Panc1 (cell line): ENCODE measurements around the gene SLAIN2. TPM values are rescaled to one million over a fixed set of nuclear protein-coding genes. Genes with fewer than 3 reads are reported as not detected.

Experiments
- ATAC-seq: fragments of 200-7000 bp; cut with Tn5 transposase; 2 replicates; pipeline ENCODE4 v1.9.1; 2020; ENCODE audit warnings: mild to moderate bottlenecking, moderate library complexity
- BruUV-seq: library from RNA; stranded (reverse); fragments of 400-500 nt; replicated peaks from 2 replicates; lab custom pipeline; 2021; lab: Mats Ljungman, UMichigan
- CTCF ChIA-PET: fragments of 300-600 bp; sonication (Branson Sonifier 250); formaldehyde crosslinking; loops from one replicate; lab custom pipeline; 2022; ENCODE audit warnings: antibody characterized with exemption; lab: Charles Lee
- POLR2A ChIA-PET: fragments of 300-600 bp; sonication (Branson Sonifier 250); formaldehyde crosslinking; loops from one replicate; lab custom pipeline; 2022; ENCODE audit warnings: antibody characterized with exemption; lab: Charles Lee
- DNase-seq: peaks from one replicate; pipeline ENCODE4 v3.0.0-alpha.2; 2010; ENCODE audit warnings: low read depth, low spot score
- H3K27ac ChIP-seq: 2 replicates; pipeline ENCODE4 v1.5.1; 2011; ENCODE audit warnings: mild to moderate bottlenecking, low read length, inconsistent platforms
- H3K27me3 ChIP-seq: fragments of 200-500 bp; sonication (Bioruptor generic); 2 replicates; pipeline ENCODE4 v1.6.0; 2014; ENCODE audit warnings: low read length, inconsistent platforms; ENCODE audit not compliant: control insufficient read depth, insufficient read depth
- H3K36me3 ChIP-seq: fragments of 200-500 bp; sonication (Bioruptor generic); 2 replicates; pipeline ENCODE4 v1.5.1; 2014; ENCODE audit warnings: inconsistent platforms, mild to moderate bottlenecking, low read length, moderate library complexity; ENCODE audit not compliant: control insufficient read depth, insufficient read depth
- H3K4me1 ChIP-seq: 2 replicates; pipeline ENCODE4 v1.5.1; 2011; ENCODE audit warnings: inconsistent platforms, mild to moderate bottlenecking, low read length, moderate library complexity; ENCODE audit not compliant: control insufficient read depth, insufficient read depth
- H3K4me3 ChIP-seq, 2 experiments: 2 replicates each; pipeline ENCODE4 v1.5.1; 2011 to 2012; ENCODE audit warnings: low read depth in 2 of 2, low read length in 2 of 2, mild to moderate bottlenecking in 2 of 2, inconsistent platforms in 1 of 2, moderate library complexity in 1 of 2
- H3K9me3 ChIP-seq: fragments of 200-500 bp; sonication (Bioruptor generic); 2 replicates; pipeline ENCODE4 v1.5.1; 2014; ENCODE audit warnings: low read depth, mild to moderate bottlenecking, inconsistent platforms, low read length, moderate library complexity; ENCODE audit not compliant: control insufficient read depth, insufficient read depth
- POLR2AphosphoS5 ChIP-seq: IDR thresholded peaks from 2 replicates; pipeline ENCODE4 v1.6.1; 2012; ENCODE audit warnings: mild to moderate bottlenecking, low read depth, low read length, moderate library complexity
- REST ChIP-seq, 2 experiments: IDR thresholded peaks; 2 replicates each; pipeline ENCODE4 v1.6.1; 2011 to 2012; ENCODE audit warnings: low read depth in 2 of 2, control low read depth in 1 of 2, low read length in 1 of 2, mild to moderate bottlenecking in 1 of 2, moderate library complexity in 1 of 2; ENCODE audit not compliant: insufficient read depth in 1 of 2
- SIN3A ChIP-seq: IDR thresholded peaks from 2 replicates; pipeline ENCODE4 v1.6.1; 2012; ENCODE audit warnings: low read depth, mild to moderate bottlenecking, low read length, moderate library complexity, borderline replicate concordance; ENCODE audit not compliant: insufficient read depth
- TCF7L2 ChIP-seq: IDR thresholded peaks from 2 replicates; pipeline ENCODE4 v1.6.1; 2011; ENCODE audit warnings: mild to moderate bottlenecking, low read depth, low read length, inconsistent platforms
- in situ Hi-C: cut with HindIII; loops from 2 replicates; pipeline ENCODE4 v1.10.0; 2016; ENCODE audit warnings: low sequenced_read_pairs, low pct_unique_long_range_greater_than_20kb
- intact Hi-C: fragments of 100-400 bp; cut with micrococcal nuclease; formaldehyde crosslinking; loops from one replicate; pipeline ENCODE4 v1.10.0; 2022; ENCODE audit not compliant: unreplicated experiment
- total RNA-seq: library from RNA; stranded (reverse); gene quantifications from one replicate; pipeline ENCODE4 v1.2.1, GENCODE V29; 2021; ENCODE audit not compliant: unreplicated experiment
- TF ChIP-seq, protein P1 (sequence below): fragments of 450-650 bp; IDR thresholded peaks from 2 replicates; pipeline ENCODE4 v1.5.1; 2017; ENCODE audit warnings: mild to moderate bottlenecking

SLAIN2 gene
- total RNA-seq, 1 experiment from 2014 or later = 53.2 TPM

GRCh38 chr4:48347282-48347921, 6.1 kb downstream of the SLAIN2 start:
- intact Hi-C loops (no loop called here), in situ Hi-C loops (no loop called here)
- Histone ChIP-seq H3K27ac (no peak overlapping the region), H3K4me1 (peaks cover 9% of the 10 kb centered on the region; the same call in 1 of the 2 replicates), H3K27me3 (no peaks in the 10 kb centered on the region), H3K36me3 (no peaks in the 10 kb centered on the region), H3K4me3 (no peak overlapping the region), H3K9me3 (no peaks in the 10 kb centered on the region)
- no peak for TF ChIP-seq TCF7L2
- TF ChIP-seq, protein P1, sequence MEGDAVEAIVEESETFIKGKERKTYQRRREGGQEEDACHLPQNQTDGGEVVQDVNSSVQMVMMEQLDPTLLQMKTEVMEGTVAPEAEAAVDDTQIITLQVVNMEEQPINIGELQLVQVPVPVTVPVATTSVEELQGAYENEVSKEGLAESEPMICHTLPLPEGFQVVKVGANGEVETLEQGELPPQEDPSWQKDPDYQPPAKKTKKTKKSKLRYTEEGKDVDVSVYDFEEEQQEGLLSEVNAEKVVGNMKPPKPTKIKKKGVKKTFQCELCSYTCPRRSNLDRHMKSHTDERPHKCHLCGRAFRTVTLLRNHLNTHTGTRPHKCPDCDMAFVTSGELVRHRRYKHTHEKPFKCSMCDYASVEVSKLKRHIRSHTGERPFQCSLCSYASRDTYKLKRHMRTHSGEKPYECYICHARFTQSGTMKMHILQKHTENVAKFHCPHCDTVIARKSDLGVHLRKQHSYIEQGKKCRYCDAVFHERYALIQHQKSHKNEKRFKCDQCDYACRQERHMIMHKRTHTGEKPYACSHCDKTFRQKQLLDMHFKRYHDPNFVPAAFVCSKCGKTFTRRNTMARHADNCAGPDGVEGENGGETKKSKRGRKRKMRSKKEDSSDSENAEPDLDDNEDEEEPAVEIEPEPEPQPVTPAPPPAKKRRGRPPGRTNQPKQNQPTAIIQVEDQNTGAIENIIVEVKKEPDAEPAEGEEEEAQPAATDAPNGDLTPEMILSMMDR = no peak
- no peak for TF ChIP-seq REST (IDR thresholded peaks at IDR 0.05; ENCODE audit: insufficient read depth in 1 of 2, low read depth in 2 of 2, low read length in 1 of 2)
- no peak for TF ChIP-seq SIN3A
- TF ChIP-seq POLR2AphosphoS5 = no peak
- CTCF ChIA-PET = no interaction called here
- no peak for ATAC-seq
- BruUV-seq = no TSS peak
- no peak for DNase-seq
- POLR2A ChIA-PET = no interaction called here

- Histone ChIP-seq H3K9me3 (no peaks in the 10 kb centered on the region), H3K4me1 (no peaks in the 10 kb centered on the region), H3K27ac (no peak overlapping the region), H3K27me3 (no peaks in the 10 kb centered on the region), H3K4me3 (no peak overlapping the region), H3K36me3 (no peaks in the 10 kb centered on the region)
- in situ Hi-C loops = no loop called here
- POLR2A ChIA-PET = no interaction called here
- CTCF ChIA-PET = no interaction called here
- BruUV-seq = no TSS peak
- ATAC-seq (no peak), DNase-seq (no peak)
- TF ChIP-seq POLR2AphosphoS5 (no peak), TCF7L2 (no peak), SIN3A (no peak), REST (IDR thresholded peaks at IDR 0.05; ENCODE audit: insufficient read depth in 1 of 2, low read depth in 2 of 2, low read length in 1 of 2) (no peak)
- TF ChIP-seq, protein P1 = no peak
- intact Hi-C loops = no loop called here
These were observed 9.5 kb downstream of the SLAIN2 start for GRCh38 chr4:48350871-48351270.
